ENCODE results near the gene YY1. TPM values are rescaled to one million over a fixed set of nuclear protein-coding genes. Genes with fewer than 3 reads are reported as not detected.
"Not testable (repeated sequence)": the region's sequence is repeated elsewhere in the genome, so short reads cannot be mapped to it uniquely, and the experiment has no call there.

YY1 gene
- total RNA-seq (2014; rRNA removed; shearing (Covaris generic)), result 56.5 and 60.4 TPM in 2 replicates
- polyA plus RNA-seq (2015; cell fraction: cytosol; rRNA removed), result 41.0 and 42.6 TPM in 2 replicates
- 52.3 and 55.1 TPM in 2 replicates for polyA plus RNA-seq (2015; cell fraction: nucleus; rRNA removed)

GRCh38 chr14:100238419-100239210 is at the start of gene YY1:
YY1 (plus strand) TSS chr14:100239144; CDS start chr14:100239245, 101 bp downstream.
- in situ Hi-C loops (cut with HindIII; ENCODE audit: low pct_unique_long_range_greater_than_20kb, low sequenced_read_pairs), result no loop called here
- DNase-seq (ENCODE audit: low read depth, low spot score), result peak; percentile 98

- in situ Hi-C loops (cut with HindIII; ENCODE audit: low pct_unique_long_range_greater_than_20kb, low sequenced_read_pairs), result no loop called here
- DNase-seq (ENCODE audit: low read depth, low spot score), result no peak
Observed at GRCh38 chr14:100190126-100190525, 48.8 kb upstream of the YY1 start.

GRCh38 chr14:100191584-100192249 is 47.2 kb upstream of the YY1 start:
- in situ Hi-C loops (cut with HindIII; ENCODE audit: low pct_unique_long_range_greater_than_20kb, low sequenced_read_pairs), result no loop called here

GRCh38 chr14:100192250-100192671 is 46.7 kb upstream of the YY1 start:
- peak; percentile 16 for DNase-seq (ENCODE audit: low read depth, low spot score)
- in situ Hi-C loops (cut with HindIII; ENCODE audit: low pct_unique_long_range_greater_than_20kb, low sequenced_read_pairs), result no loop called here

More at GRCh38 chr14:100191584-100192249, 47.2 kb upstream of the YY1 start:
- DNase-seq (ENCODE audit: low read depth, low spot score), result no peak

GRCh38 chr14:100192672-100193416 is 46.1 kb upstream of the YY1 start:
- peak; percentile 99 for DNase-seq (ENCODE audit: low read depth, low spot score)
- in situ Hi-C loops (cut with HindIII; ENCODE audit: low pct_unique_long_range_greater_than_20kb, low sequenced_read_pairs), result no loop called here

GRCh38 chr14:100193417-100194357 is 45.3 kb upstream of the YY1 start:
- in situ Hi-C loops (cut with HindIII; ENCODE audit: low pct_unique_long_range_greater_than_20kb, low sequenced_read_pairs), result no loop called here
- peak; percentile 49 for DNase-seq (ENCODE audit: low read depth, low spot score)

GRCh38 chr14:100199240-100199860 is 39.6 kb upstream of the YY1 start:
- in situ Hi-C loops (cut with HindIII; ENCODE audit: low pct_unique_long_range_greater_than_20kb, low sequenced_read_pairs), result no loop called here
- DNase-seq (ENCODE audit: low read depth, low spot score), result no peak

- in situ Hi-C loops (cut with HindIII; ENCODE audit: low pct_unique_long_range_greater_than_20kb, low sequenced_read_pairs), result no loop called here
- no peak for DNase-seq (ENCODE audit: low read depth, low spot score)
Observed at GRCh38 chr14:100200311-100200710, 38.6 kb upstream of the YY1 start.

GRCh38 chr14:100201701-100202100 is 37.2 kb upstream of the YY1 start:
- no peak for DNase-seq (ENCODE audit: low read depth, low spot score)
- in situ Hi-C loops (cut with HindIII; ENCODE audit: low pct_unique_long_range_greater_than_20kb, low sequenced_read_pairs), result no loop called here

GRCh38 chr14:100202712-100203111 is 36.2 kb upstream of the YY1 start:
- DNase-seq (ENCODE audit: low read depth, low spot score), result no peak
- in situ Hi-C loops (cut with HindIII; ENCODE audit: low pct_unique_long_range_greater_than_20kb, low sequenced_read_pairs), result no loop called here

GRCh38 chr14:100203146-100203545 is 35.8 kb upstream of the YY1 start:
- in situ Hi-C loops (cut with HindIII; ENCODE audit: low pct_unique_long_range_greater_than_20kb, low sequenced_read_pairs), result no loop called here
- DNase-seq (ENCODE audit: low read depth, low spot score), result peak; percentile 95

GRCh38 chr14:100203962-100204834 is 34.7 kb upstream of the YY1 start:
- in situ Hi-C loops (cut with HindIII; ENCODE audit: low pct_unique_long_range_greater_than_20kb, low sequenced_read_pairs), result no loop called here
- DNase-seq (ENCODE audit: low read depth, low spot score), result peak; percentile 48

GRCh38 chr14:100204835-100205167 is 34.1 kb upstream of the YY1 start:
- in situ Hi-C loops (cut with HindIII; ENCODE audit: low pct_unique_long_range_greater_than_20kb, low sequenced_read_pairs); DNase-seq (ENCODE audit: low read depth, low spot score): not testable (repeated sequence)

GRCh38 chr14:100207588-100207987 is 31.4 kb upstream of the YY1 start:
- in situ Hi-C loops (cut with HindIII; ENCODE audit: low pct_unique_long_range_greater_than_20kb, low sequenced_read_pairs); DNase-seq (ENCODE audit: low read depth, low spot score): not testable (repeated sequence)

GRCh38 chr14:100208136-100208535 is 30.8 kb upstream of the YY1 start:
- DNase-seq (ENCODE audit: low read depth, low spot score); in situ Hi-C loops (cut with HindIII; ENCODE audit: low pct_unique_long_range_greater_than_20kb, low sequenced_read_pairs): not testable (repeated sequence)

GRCh38 chr14:100211366-100211765 is 27.6 kb upstream of the YY1 start:
- DNase-seq (ENCODE audit: low read depth, low spot score), result no peak
- in situ Hi-C loops (cut with HindIII; ENCODE audit: low pct_unique_long_range_greater_than_20kb, low sequenced_read_pairs), result no loop called here
